K562 (cell line): ENCODE measurements around the gene DGAT2. TPM values are rescaled to one million over a fixed set of nuclear protein-coding genes. Genes with fewer than 3 reads are reported as not detected.

Experiments
- CBFB ChIP-seq: sonication (generic); formaldehyde crosslinking; IDR thresholded peaks from 2 replicates; pipeline ENCODE4 v1.4.0; 2020; ENCODE audit warnings: mild to moderate bottlenecking, missing genetic modification reagents
- ESRRA ChIP-seq: fragments of 450-650 bp; IDR thresholded peaks from 2 replicates; pipeline ENCODE4 v1.6.1; 2014; ENCODE audit warnings: low read depth, mild to moderate bottlenecking, moderate library complexity, borderline replicate concordance
- ETV6 ChIP-seq, 3 experiments: fragments of 150-350 bp in 1 of 3; sonication (generic) in 1 of 3; formaldehyde crosslinking in 1 of 3; IDR thresholded peaks; 2 replicates each; pipeline versions ENCODE4 v1.6.1 to v1.8.0; 2014 to 2022; ENCODE audit warnings: borderline replicate concordance in 2 of 3, low read depth in 2 of 3, antibody characterized with exemption in 1 of 3, low read length in 1 of 3, mild to moderate bottlenecking in 1 of 3, missing genetic modification reagents in 1 of 3
- GATAD2B ChIP-seq: fragments of 450-650 bp; IDR thresholded peaks from 2 replicates; pipeline ENCODE4 v1.6.1; 2017; ENCODE audit warnings: mild to moderate bottlenecking, borderline replicate concordance
- HCFC1 ChIP-seq: IDR thresholded peaks from 2 replicates; pipeline ENCODE4 v1.6.1; 2012; ENCODE audit warnings: low read depth, low read length, improper control_type of control experiment
- HDAC6 ChIP-seq: IDR thresholded peaks from 2 replicates; pipeline ENCODE4 v1.6.1; 2012; ENCODE audit warnings: low read depth, mild to moderate bottlenecking, control low read depth, inconsistent platforms, low read length, moderate library complexity
- HMBOX1 ChIP-seq: sonication (generic); IDR thresholded peaks from 2 replicates; pipeline ENCODE4 v1.6.1; 2016
- HMGN3 ChIP-seq: IDR thresholded peaks from 2 replicates; pipeline ENCODE4 v1.6.1; 2011; ENCODE audit warnings: borderline replicate concordance, low read depth, mild to moderate bottlenecking, mixed read lengths, low read length; ENCODE audit not compliant: insufficient read length; ENCODE audit errors: extremely low read depth
- MAFG ChIP-seq: fragments of 450-650 bp; conservative IDR thresholded peaks from 2 replicates; pipeline ENCODE4 v1.6.1; 2016; ENCODE audit warnings: missing genetic modification characterization, missing compliant biosample characterization
- MEIS2 ChIP-seq: fragments of 450-650 bp; IDR thresholded peaks from 2 replicates; pipeline ENCODE4 v1.6.1; 2014; ENCODE audit warnings: mild to moderate bottlenecking; ENCODE audit not compliant: partially characterized antibody
- NONO ChIP-seq, 2 experiments: fragments of 200-400 bp in 1 of 2; fragments of 450-650 bp in 1 of 2; formaldehyde crosslinking in 1 of 2; IDR thresholded peaks; 2 replicates each; pipeline ENCODE4 v1.6.1; 2017; ENCODE audit warnings: low read depth in 2 of 2, mild to moderate bottlenecking in 2 of 2, moderate library complexity in 2 of 2, low read length in 1 of 2
- NUFIP1 ChIP-seq: fragments of 450-650 bp; IDR thresholded peaks from 2 replicates; pipeline ENCODE4 v1.6.1; 2018; ENCODE audit not compliant: partially characterized antibody
- PHF21A ChIP-seq: fragments of 450-650 bp; IDR thresholded peaks from 2 replicates; pipeline ENCODE4 v1.6.1; 2017; ENCODE audit warnings: low read depth, borderline replicate concordance
- SNIP1 ChIP-seq: fragments of 450-650 bp; IDR thresholded peaks from 2 replicates; pipeline ENCODE4 v1.7.1; 2017; ENCODE audit warnings: low read depth, mild to moderate bottlenecking
- SPI1 ChIP-seq: IDR thresholded peaks from 2 replicates; pipeline ENCODE4 v1.6.1; 2011; ENCODE audit warnings: low read depth, low read length, control low read depth, borderline replicate concordance
- TAF15 ChIP-seq: fragments of 200-400 bp; formaldehyde crosslinking; IDR thresholded peaks from 2 replicates; pipeline ENCODE4 v1.6.1; 2017; ENCODE audit warnings: mild to moderate bottlenecking, low read depth, low read length, moderate library complexity
- TAF7 ChIP-seq: fragments of 450-650 bp; IDR thresholded peaks from 2 replicates; pipeline ENCODE4 v1.6.1; 2016; ENCODE audit warnings: missing genetic modification characterization, missing compliant biosample characterization
- TSC22D4 ChIP-seq: fragments of 450-650 bp; IDR thresholded peaks from 2 replicates; pipeline ENCODE4 v1.6.1; 2016; ENCODE audit warnings: missing genetic modification characterization, missing biosample characterization, control low read depth
- YBX1 ChIP-seq: fragments of 450-650 bp; IDR thresholded peaks from 2 replicates; pipeline ENCODE4 v1.7.1; 2016; ENCODE audit warnings: mild to moderate bottlenecking
- ZBTB2 ChIP-seq: fragments of 450-650 bp; IDR thresholded peaks from 2 replicates; pipeline ENCODE4 v1.6.1; 2016; ENCODE audit warnings: antibody characterized with exemption
- ZNF274 ChIP-seq: IDR thresholded peaks from 2 replicates; pipeline ENCODE4 v1.6.1; 2011; ENCODE audit warnings: low read depth, mild to moderate bottlenecking, low read length, moderate library complexity, borderline replicate concordance
- ZNF395 ChIP-seq: fragments of 200-800 bp; sonication (Bioruptor generic); IDR thresholded peaks from 2 replicates; pipeline ENCODE4 v1.6.1; 2017; ENCODE audit warnings: missing genetic modification characterization, missing compliant biosample characterization
- ZNF778 ChIP-seq: fragments of 450-650 bp; formaldehyde crosslinking; IDR thresholded peaks from 2 replicates; pipeline ENCODE4 v1.4.0; 2020; ENCODE audit warnings: mild to moderate bottlenecking, moderate library complexity
- polyA plus RNA-seq, 8 experiments: library from polyadenylated mRNA; depleted of rRNA in 4 of 8; stranded (reverse) in 5 of 8; unstranded in 3 of 8; fragments of >200 nt; fragmentation: Nextera tagmentation in 2 of 8; fragmentation: Illumina TruSeq in 1 of 8; extraction: Ambion mirVana in 2 of 8; extraction: Trizol in 1 of 8; gene quantifications; 2 replicates each; pipeline versions ENCODE4 v1.2.1 to v1.2.3, GENCODE V29; 2011 to 2014; ENCODE audit warnings: inconsistent platforms in 1 of 8, missing spikeins in 1 of 8
- total RNA-seq, 7 experiments: library from RNA; depleted of rRNA in 6 of 7; stranded (reverse); fragments of >200 nt in 6 of 7; fragmentation: Illumina TruSeq in 2 of 7; extraction: Trizol in 2 of 7; gene quantifications; 2 replicates each; pipeline versions ENCODE4 v1.2.1 to v1.2.3, GENCODE V29; 2011 to 2021; ENCODE audit warnings: low replicate concordance in 1 of 7
- TF ChIP-seq, protein P1 (sequence below): fragments of 450-650 bp; formaldehyde crosslinking; IDR thresholded peaks from 2 replicates; pipeline ENCODE4 v1.4.0; 2020; ENCODE audit warnings: mild to moderate bottlenecking, moderate library complexity

DGAT2 gene
- total and polyA plus RNA-seq, 9 of the 15 experiments (the other 6 are each of a cell fraction or from before 2014, with no cell fraction given) = 0.68 to 2.8 (median 1.8) TPM

DNA sequence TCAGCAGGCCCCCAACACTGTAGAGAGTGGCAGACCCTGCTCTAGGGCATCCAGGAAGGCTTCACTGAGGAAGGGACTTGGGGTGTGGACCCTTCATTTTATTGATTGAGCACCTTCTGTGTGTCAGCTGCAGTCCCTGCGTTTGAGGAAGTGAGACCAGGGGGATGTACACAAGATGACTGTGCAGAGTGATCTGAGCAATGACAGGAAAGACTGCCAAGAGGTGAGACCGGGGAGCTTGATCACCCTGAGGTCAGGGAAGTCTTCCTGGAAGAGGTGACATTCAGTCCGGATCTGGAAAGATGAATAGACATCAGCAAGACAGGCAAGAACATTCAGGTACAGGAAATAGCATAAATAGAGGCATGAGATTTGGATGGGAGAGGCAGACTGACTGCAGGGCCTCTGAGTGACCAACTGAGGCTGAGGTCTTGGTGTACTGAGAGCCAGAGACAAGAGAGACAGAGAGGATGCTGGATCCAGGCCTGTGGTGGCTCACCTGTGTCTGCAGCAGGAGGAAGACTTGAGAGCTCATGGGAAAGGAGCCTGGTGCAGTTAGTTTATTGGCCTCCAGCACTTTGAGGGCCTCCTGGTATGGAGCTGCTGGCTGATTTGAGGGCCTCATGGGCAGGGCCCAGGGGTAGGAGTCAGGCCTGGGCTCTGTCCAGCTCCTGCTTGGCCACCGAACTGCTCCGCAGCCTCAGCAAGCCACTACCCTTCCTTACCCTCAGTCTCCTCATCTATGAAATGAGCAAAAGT is 5.2 kb downstream of the DGAT2 start (continued):
- TF ChIP-seq ETV6 (IDR thresholded peaks at IDR 0.05; ENCODE audit: borderline replicate concordance in 1 of 2, low read depth in 2 of 2, low read length in 1 of 2) (peak in 1 of 2 experiments; percentile 56; a peak in 1 of 4 replicates), ETV6 (CRISPR knock-in tag; IDR thresholded peaks at IDR 0.05; ENCODE audit: borderline replicate concordance) (no peak), ESRRA (peak; percentile 49; the same call in 1 of the 2 replicates), TAF15 (no peak), YBX1 (no peak), NUFIP1 (no peak), CBFB (CRISPR knock-in tag) (no peak), TAF7 (tag) (no peak), HMBOX1 (no peak), ZNF778 (CRISPR knock-in tag) (no peak), GATAD2B (no peak), MAFG (peak; percentile 28), ZNF274 (no peak), HDAC6 (no peak), HMGN3 (no peak), ZBTB2 (no peak), MEIS2 (peak; percentile 74), SNIP1 (no peak), HCFC1 (no peak), TSC22D4 (tag) (no peak), PHF21A (no peak), SPI1 (peak; percentile 95), NONO (IDR thresholded peaks at IDR 0.05; ENCODE audit: low read depth in 2 of 2, low read length in 1 of 2) (no peak), ZNF395 (CRISPR knock-in tag) (no peak)
- TF ChIP-seq, protein P1, sequence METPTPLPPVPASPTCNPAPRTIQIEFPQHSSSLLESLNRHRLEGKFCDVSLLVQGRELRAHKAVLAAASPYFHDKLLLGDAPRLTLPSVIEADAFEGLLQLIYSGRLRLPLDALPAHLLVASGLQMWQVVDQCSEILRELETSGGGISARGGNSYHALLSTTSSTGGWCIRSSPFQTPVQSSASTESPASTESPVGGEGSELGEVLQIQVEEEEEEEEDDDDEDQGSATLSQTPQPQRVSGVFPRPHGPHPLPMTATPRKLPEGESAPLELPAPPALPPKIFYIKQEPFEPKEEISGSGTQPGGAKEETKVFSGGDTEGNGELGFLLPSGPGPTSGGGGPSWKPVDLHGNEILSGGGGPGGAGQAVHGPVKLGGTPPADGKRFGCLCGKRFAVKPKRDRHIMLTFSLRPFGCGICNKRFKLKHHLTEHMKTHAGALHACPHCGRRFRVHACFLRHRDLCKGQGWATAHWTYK (CRISPR knock-in tag) = no peak
